ENCODE results near the gene TCEANC2.
"Not testable (repeated sequence)": the region's sequence is repeated elsewhere in the genome, so short reads cannot be mapped to it uniquely, and the experiment has no call there.

Gene TCEANC2

DNA sequence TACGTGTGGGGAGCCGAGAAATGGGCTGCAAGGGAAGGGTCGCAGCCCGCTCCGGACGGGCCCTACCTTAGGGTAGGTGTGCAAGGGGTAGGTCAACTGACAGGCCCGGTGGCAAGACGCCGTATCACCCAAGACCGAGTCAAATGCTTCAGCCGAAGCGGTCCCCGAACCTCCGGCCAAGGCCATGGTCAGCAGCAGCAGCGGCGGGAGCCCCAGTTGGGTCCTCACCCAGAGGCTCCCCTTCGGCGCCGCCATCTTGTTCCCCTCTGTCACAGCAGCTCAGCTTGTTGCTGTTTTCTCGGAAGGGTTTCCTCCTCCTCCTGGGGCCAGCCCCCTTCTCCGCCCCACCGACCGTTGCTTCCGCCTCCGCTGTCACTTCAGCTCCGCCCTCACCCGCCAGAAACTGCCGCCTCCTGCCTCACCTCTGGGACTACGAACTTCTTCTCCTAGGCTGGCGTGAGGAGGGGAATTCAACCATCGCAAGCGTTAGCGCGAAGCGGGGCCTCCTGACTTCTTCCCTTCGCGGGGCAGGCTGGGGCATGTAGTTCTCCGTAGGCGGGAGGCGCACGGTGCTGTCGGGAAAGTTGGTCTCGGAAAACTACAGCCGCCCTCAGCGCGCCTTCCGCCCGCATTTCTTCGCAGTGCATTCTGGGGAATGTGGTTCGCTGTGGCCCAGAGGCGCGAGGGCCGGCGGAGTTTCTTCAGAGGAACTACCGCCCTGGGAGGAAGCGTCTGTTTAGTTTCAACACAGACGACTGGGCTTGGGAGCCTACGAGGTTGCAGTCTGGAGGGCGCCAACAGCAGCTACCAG, at the start of gene TCEANC2, which contains the start of gene TMEM59:
TCEANC2 (plus strand) TSS at position 675 of the 811 bp plus-strand sequence. CDS start 815 bp downstream, outside the sequence.
TMEM59 (minus strand) TSS at position 271 of the 811 bp plus-strand sequence; CDS start at position 255, 16 bp downstream.
- DNase-seq (ENCODE audit: low read depth in 2 of 3, low spot score in 2 of 3): peak; percentile 79 to 95 (median 91)

DNA sequence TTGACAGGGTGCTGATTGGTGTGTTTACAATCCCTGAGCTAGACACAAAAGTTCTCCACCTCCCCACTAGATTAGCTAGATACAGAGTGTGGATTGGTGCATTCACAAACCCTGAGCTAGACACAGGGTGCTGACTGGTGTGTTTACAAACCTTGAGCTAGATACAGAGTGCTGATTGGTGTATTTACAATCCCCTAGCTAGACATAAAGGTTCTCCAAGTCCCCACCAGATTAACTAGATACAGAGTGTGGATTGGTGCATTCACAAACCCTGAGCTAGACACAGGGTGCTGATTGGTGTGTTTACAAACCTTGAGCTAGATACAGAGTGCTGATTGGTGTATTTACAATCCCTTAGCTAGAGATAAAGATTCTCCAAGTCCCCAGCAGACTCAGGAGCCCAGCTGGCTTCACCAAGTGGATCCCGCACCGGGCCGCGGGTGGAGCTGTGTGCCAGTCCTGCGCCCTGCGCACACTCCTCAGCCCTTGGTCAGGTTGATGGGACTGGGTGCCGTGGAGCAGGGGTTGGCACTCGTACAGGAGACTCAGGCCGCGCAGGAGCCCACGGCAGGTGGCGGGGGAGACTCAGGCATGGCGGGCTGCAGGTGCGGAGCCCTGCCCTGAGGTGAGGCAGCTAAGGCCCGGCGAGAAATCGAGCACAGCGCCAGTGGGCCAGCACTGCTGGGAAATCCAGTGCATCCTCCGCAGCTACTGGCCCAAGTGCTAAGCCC, 49.5 kb upstream of the TCEANC2 start:
- not testable (repeated sequence) for DNase-seq (ENCODE audit: low read depth in 2 of 3, low spot score in 2 of 3)

DNA sequence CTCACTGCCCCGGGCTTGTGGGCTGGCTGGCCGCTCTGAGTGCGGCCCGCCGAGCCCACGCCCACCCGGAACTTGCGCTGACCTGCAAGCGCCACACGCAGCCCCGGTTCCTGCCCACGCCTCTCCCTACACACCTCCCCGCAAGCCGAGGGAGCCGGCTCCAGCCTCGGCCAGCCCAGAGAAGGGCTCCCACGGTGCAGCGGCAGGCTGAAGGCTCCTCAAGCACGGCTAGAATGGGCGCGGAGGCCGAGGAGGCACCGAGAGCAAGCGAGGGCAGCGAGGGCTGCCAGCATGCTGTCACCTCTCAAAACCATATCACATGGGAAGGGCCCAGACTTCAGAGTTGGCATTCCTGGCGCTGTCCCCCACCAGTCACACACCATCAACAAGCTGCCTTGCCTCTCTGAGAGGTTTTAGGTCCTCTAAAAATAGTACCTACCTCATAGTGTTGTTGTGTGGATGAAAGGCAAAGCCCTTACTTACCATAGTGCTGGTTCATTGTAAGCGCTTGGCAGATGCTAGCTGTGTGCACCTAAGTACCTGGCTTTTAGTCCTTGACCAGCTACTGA, 48.8 kb upstream of the TCEANC2 start:
- DNase-seq (ENCODE audit: low read depth in 2 of 3, low spot score in 2 of 3): no peak

DNA sequence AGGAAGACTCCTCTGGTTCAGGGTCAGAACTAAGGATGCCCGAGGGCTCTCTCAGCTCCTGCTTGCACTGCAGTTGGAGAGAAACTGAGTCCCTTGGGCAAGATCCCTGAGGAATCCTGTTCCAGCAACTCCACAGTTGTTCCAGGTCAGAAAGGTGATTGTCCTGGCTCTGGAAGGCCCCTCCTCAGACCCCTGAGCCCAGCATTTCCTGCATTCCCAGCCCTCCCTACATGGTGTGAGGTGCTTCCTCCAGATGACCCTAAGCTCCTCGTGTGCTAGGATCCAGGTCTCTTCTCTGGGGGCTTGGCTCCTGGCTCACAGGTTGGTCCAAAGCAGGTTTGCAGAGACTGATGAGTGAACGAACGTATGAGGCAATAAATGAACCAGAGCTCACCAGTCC, 46.9 kb upstream of the TCEANC2 start:
- no peak for DNase-seq (ENCODE audit: low read depth in 2 of 3, low spot score in 2 of 3)

DNA sequence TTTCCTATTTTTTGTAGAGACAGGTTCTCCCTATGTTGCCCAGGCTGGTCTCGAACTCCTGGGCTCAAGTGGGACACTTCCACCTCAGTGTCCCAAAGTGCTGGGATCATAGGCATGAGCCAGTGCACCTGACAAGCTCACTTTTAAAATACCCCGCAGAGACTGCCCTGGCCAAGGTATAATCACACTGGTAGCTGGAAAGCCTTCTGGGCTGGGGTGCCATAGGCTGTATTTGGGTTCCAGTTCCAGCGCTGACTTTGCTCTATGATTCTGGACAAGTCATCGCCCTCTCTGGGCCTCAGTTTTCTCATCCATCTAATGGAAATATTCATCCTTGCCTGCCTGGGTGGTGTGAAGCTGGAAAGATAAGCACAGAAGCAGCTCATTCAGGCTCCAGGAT, 45.8 kb upstream of the TCEANC2 start:
- no peak for DNase-seq (ENCODE audit: low read depth in 2 of 3, low spot score in 2 of 3)

DNA sequence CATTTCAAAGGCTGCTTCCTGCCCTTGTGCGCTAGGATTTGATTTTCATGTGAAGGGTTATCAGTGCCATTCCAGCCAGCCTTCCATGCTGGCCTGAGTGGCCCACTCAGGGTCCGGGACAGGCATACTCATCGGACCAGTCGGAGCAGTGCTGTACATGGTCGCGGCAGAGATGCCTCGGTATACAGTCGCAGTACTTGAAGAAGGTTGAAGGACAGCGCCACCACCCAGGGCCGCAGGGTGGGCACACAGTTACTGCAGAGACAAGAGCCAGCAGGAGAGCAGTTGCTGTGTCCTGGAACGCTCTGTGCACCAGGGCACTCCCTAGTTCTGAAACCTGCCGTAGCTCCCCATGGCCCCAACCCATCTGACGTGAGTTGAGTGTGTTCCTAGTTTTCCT, 44.5 kb upstream of the TCEANC2 start:
- DNase-seq (ENCODE audit: low read depth in 2 of 3, low spot score in 2 of 3): no peak

DNA sequence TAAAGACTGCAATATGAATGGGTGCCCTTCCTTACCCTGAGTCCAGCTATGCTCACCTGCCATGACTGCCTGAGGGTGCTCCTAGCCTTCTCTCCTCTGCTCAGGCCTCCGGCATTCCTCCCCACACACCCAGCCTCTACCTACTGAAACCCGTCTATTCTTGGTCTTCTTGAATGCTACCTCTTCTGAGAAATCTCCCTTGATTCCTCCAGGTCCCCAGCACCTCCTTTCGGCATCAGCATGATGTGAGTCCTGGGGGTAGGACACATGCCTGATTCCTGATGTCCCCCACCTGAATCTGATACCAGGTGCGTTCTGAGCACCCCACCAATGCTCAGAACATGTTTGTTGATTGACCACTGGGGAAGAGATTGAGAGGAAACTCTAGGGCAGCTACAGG, 44.0 kb upstream of the TCEANC2 start:
- DNase-seq (ENCODE audit: low read depth in 2 of 3, low spot score in 2 of 3): no peak

DNA sequence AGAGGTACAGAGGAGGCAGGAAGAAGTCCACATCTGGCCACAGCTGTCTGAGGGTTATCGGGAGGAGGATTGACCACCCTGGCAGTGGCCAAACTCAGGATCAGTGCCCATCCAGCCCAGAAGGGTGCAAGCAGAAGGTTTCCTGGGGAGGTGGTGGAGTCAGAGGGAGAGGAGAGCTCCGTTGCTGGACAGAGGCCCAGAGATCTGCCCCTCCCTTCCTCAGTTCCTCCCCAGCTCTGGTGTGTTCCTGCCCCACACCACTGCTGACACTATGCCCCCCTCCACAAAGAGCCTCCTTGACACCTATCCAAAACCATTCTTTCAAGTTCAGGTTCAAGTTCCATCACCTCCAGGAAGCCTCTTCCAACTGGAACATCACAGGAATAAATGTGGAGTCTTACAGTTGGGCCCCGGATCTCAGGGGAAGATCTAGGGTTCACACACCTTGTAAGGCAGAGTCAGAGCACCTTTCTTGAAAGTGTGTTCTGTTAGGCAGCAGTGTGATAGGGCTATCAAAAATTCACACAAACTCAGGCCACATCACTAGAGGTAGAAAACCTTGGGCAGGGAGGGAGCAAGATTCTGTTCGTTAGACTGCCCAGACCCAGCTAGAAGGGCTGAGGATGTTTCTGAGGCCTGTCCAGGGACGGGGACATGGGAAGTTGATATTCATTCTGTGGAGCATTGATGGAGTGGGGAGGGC, 42.8 kb upstream of the TCEANC2 start:
- no peak for DNase-seq (ENCODE audit: low read depth in 2 of 3, low spot score in 2 of 3)

DNA sequence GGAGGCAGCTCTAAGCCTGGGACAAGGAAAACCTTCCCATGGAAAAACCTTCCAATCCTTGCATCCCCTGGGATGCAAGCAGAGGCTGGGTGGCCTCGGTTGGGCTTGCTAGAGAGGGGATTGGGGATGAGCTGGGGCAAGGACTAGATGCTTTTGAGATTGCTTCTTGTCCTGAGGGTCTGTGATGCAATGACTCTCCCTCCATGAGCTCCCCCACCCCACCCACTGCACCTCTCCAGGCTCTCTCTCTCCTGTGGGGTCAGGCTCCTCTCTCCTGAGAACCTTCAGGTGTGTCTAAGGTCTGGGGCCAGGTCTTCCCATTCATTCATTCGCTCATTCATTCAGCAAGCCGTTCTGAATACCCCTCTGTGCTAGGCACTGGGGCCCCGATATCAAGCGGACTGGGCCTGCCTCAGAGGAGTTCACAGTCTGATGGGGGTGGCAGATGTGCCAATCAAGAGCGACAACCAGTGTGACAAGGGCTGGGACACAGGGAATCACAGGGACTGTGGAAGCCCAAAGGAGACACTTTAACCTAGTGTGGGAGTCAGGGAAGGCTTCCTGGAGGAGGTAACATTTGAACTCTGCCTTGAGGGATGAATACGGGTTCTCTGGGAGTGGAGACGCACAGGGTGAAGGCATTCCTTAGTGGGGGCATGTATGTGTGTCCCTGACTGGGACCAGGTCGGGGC, 41.9 kb upstream of the TCEANC2 start:
- no peak for DNase-seq (ENCODE audit: low read depth in 2 of 3, low spot score in 2 of 3)

DNA sequence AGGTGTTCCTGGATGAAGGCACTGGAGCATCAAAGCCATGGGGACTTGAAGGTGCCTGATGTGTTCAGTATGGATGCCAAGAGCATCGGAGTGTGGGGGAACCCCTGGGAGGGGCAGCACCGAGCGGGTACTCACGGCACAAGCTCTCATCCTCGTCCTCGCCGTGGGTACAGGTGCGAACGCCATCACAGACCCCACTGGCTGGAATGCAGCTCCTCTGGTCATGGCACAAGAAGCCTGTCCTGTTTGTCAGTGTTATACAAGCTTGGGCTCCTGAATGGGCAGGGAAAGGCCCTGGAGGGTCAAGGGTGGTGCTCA, 41.4 kb upstream of the TCEANC2 start:
- no peak for DNase-seq (ENCODE audit: low read depth in 2 of 3, low spot score in 2 of 3)

DNA sequence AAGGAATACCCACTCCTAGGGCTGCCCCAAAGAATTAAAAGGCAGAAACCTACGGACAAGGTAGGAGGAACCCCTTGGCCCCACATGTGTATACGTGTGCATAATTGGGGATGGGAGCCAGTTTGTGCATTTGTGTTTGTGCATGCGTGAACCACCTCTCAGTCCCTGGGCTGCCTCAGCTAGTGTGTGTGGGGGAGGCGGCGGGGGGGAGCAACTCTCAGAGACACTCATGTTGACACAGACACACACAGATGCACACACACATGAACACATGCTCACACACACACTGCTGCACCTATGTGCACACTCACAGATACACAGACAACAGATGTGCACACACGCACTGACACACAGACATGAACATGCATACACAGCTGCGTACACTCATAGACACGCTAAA, 40.5 kb upstream of the TCEANC2 start:
- no peak for DNase-seq (ENCODE audit: low read depth in 2 of 3, low spot score in 2 of 3)

DNA sequence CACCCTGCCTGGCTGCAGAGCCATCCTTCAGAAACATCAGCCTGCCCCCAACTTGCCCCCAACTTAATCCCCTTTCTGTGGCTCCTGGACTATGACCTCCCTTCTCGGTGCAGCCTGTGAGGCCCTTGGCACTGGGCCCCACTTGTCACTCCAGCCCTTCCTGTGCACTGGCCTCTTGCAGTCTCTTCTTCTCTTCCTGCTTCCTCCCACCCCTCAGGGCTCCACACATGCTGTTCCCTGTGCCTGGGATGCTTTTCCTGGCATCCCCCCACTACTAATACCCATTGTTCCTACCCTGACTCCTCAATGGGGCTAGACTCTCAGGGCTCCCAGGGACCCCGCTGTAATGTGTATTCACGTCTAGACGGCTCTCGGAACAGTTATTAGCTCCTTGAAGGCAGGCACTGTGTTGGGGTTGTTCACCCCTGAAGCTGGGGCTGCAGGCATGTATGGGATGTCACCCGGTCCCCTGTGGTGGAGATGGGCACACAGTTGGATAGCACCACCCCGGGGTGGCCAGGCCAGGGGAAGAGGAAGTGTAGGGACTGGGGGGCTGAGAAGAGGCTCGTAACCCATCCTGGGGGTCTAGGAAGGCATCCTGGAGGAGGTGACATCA, 39.9 kb upstream of the TCEANC2 start:
- no peak for DNase-seq (ENCODE audit: low read depth in 2 of 3, low spot score in 2 of 3)

DNA sequence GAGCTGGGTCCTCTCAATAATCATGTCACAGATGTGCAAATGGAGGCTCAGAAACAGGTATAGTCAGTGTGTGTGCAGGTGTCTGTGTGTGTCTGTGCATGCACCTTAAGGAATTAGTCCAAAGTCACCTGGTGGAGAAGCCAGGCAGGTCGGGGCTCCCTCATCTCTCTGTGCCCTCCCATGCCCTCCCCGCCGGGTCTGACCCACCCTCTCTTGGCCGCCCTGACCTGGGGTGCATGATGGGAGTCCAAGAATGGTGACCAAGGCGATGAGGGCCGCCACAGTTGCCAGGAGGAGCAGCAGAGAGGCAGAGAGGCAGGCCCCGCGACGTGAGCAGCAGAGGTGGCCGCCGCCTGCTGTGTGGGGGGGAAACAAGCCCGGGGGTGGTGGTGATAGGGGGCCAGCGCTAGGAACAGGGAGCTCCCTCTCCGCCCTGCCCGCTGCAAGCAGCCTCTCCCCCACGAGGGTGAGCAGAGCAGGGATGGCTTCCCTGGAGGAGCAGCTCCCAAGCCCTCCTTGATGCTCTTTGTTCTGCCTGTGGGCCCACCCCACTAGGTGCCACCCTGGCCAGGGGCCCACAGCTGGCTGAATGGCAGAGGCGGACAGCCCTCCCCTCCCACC, 39.3 kb upstream of the TCEANC2 start:
- no peak for DNase-seq (ENCODE audit: low read depth in 2 of 3, low spot score in 2 of 3)

DNA sequence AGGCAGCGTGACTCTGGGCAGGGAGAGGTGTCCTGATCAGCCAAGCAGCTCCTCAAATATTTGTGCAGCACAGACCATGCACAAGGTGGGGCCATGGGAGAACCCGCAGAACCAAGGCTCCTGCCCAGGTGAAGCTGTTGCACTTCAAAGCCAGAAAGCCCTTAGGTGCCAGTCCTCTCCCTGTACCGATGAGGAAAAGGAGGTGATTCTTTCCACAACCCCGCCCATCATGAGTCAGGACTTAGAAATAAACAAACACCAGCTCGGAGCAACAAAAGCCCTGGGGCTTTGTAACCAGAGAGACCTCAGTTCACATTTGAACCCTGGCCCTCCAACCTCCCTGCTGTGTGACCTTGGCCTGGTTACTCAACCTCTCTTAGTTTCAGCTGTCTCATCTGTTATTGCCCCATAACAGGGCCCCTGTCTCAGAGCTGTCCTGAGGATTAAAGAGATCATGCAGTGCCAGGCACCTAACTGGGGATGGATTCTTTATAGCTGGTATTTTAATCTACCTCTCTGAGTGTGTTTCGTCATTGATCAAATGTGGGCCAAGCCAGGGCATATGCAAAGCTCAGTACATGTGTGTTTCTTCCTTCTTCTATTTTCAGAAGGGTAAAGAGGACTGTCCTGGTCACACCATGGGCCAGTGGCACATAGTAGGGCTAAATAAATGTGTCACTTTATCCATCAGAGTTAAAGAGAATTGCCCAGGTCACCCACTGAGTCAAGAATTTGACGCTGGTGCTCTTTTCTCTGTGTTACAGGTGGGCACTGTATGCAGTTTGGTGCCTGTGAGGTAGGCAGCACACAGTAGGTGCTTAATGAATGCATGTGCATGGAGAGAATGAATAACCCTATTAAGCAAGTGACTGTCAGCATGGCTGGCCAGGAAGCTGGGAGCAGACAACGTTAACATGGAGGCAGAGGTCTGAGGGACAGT, 36.8 kb upstream of the TCEANC2 start:
- no peak for DNase-seq (ENCODE audit: low read depth in 2 of 3, low spot score in 2 of 3)

DNA sequence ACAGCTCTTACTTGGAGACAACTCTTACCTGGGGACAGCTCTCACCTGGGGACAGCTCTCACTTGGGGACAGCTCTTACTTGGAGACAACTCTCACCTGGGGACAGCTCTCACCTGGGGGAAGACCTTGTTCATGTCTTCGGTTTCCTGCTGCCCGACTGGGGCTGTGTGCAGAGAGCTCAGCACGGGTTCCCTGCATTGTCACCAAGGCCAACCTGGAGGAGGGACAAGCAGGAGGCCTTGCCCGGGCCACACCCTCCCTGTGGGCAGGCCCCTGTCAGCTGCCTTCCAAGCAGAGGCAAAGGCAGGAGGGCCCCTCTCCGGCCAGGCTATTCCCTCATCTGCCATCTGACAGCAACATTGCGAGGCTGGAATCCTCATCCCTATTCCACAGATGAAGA, 35.4 kb upstream of the TCEANC2 start, which contains the start of gene LDLRAD1:
LDLRAD1 (minus strand) TSS at position 208 of the 400 bp plus-strand sequence; CDS start at position 134, 74 bp downstream.
- no peak for DNase-seq (ENCODE audit: low read depth in 2 of 3, low spot score in 2 of 3)

DNA sequence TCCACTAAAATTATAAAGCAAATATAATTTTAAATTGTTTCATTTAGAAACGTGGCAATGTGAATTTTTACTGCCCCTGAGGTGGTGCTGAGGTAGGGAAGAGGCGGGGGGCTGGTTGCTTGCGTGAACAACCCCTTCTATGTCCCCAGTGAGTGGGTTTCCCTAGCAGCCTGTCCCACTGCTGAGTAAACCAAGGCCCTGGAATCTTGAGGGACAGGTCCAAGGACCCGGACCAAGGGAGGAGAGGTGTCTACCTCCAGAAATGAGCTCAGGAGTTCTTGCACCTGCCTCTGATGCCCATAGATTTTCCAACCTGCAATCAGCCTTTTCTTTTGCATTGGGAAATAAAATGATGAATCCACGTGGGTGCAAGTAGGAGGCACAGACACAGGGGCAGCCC, 34.8 kb upstream of the TCEANC2 start:
- DNase-seq (ENCODE audit: low read depth in 2 of 3, low spot score in 2 of 3): no peak

DNA sequence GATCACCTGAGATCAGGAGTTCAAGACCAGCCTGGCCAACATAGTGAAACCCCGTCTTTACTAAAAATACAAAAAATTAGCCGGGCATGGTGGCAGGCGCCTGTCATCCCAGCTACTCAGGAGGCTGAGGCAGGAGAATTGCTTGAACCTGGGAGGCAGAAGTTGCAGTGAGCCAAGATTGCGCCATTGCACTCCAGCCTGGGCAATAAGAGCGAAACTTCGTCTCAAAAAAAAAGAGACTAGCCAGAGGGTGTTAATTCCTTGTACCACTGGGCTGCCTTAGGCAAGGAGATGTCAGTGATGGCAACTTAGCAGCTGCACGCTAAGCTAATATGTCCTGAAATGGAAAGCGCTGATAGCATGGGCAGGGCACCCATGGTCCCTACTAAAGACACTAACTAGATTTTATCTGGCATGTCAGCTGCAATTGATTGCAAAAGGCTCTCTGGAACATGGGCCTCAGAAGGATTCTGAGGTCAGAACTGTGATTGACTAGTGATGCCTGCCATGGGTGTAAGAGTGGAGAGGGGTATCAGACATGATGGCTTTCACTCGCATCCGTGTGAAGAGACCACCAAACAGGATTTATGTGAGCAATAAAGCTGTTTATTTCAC, 33.7 kb upstream of the TCEANC2 start:
- DNase-seq (ENCODE audit: low read depth in 2 of 3, low spot score in 2 of 3): not testable (repeated sequence)

DNA sequence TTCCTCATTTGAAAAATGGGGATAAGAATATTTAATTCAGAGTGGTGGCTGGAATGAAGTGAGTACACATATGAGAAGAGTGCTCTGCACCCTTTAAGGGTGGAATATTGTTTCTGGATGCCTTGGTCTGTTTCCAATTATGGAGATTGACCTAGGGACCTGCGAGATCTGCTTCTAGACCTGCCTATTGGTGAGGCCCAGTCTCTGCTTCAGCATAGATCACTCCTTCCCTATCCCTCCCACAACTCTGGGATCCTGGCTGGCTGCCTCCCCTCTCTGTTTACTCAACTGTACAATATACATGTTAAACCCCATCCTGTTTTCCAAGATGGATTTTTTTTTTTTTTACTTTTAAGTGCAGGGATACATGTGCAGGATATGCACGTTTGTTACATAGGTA, 29.1 kb upstream of the TCEANC2 start:
- no peak for DNase-seq (ENCODE audit: low read depth in 2 of 3, low spot score in 2 of 3)
